ENCODE data around the gene FBH1.

DNA sequence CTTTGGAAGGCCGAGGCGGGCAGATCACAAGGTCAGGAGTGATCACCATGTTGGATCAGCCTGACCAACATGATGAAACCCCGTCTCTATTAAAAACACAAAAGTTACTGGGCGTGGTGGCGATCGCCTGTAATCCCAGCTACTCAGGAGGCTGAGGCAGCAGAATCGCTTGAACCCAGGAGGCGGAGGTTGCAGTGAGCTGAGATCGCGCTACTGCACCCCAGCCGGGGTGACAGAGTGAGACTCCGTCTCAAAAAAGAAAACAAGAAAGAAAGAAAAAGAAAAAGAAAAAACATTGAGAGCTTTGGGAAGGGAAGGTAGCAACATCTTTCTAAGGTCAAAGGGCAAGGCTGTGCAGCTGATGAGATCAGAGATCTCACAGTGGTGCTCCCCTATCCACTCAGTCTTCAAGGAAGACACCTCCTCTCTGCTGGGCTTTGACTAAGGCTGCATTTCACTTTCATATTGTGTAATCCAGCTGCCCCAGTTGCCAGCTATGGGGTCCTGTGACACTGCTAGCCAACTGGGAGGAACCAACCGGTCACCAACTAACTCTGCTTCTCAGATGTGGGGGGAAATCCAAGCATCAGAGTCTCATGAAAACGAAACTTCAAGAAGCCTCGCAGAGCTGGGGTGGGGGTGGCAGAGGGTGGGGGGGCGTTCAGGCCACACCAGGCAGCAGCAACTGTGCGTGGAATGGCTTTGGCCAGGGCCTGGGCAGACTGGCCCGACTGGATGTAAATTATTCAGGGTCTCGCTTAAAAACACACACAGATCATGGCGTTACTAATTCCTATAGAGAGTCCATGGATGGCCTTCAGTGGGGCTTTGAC lies 85.8 kb downstream of the FBH1 start:
- TF ChIP-seq POLR2AphosphoS5 (IDR thresholded peaks at IDR 0.05; ENCODE audit: low read depth, low read length) (no peak), POU2F2 (IDR thresholded peaks at IDR 0.05; ENCODE audit: low read depth, low read length) (no peak), POLR2A (IDR thresholded peaks at IDR 0.05; ENCODE audit: low read depth, low read length) (no peak), TAF1 (IDR thresholded peaks at IDR 0.05; ENCODE audit: low read depth, low read length) (peak; percentile 37; the same call in 1 of the 2 replicates), SPI1 (IDR thresholded peaks at IDR 0.05; ENCODE audit: low read depth, low read length) (no peak)

All from GM12891 (cell line).